K562 (cell line): ENCODE results near the gene DNAH1. TPM values are rescaled to one million over a fixed set of nuclear protein-coding genes. Genes with fewer than 3 reads are reported as not detected.

ENCODE experiments used
- ATAC-seq: fragments of 200-7000 bp; cut with Tn5 transposase; 3 replicates; pipeline ENCODE4 v1.9.1; 2020; ENCODE audit warnings: moderate library complexity
- BruUV-seq: library from RNA; stranded (reverse); fragments of 400-500 nt; replicated peaks from 2 replicates; lab custom pipeline; 2021; lab: Mats Ljungman, UMichigan
- CTCF ChIA-PET: fragments of 300-600 bp; formaldehyde crosslinking; extraction: SDS; loops from one replicate; lab custom pipeline; 2021; ENCODE audit warnings: low intra/inter-chr PET ratio; lab: Yijun Ruan, JAX
- POLR2A ChIA-PET: fragments of 300-600, 350-650 bp; sonication (Branson Sonifier 250); formaldehyde crosslinking; extraction: SDS; loops from one replicate; lab custom pipeline; 2021; ENCODE audit warnings: antibody characterized with exemption, inconsistent platforms; lab: Yijun Ruan, JAX
- DNase-seq, 4 experiments: peaks; one replicate each; pipeline versions ENCODE4 v3.0.0 to v3.0.0-alpha.2; 2011 to 2018; ENCODE audit warnings: low spot score in 3 of 4, mixed read lengths in 3 of 4; ENCODE audit errors: extremely low read depth in 1 of 4
- FAIRE-seq: peaks from 2 replicates; lab custom pipeline; 2011; peaks lifted over from hg19 to GRCh38; lab: Jason Lieb, UNC
- H2AFZ ChIP-seq: 2 replicates; pipeline ENCODE4 v1.6.0; 2011; ENCODE audit warnings: low read depth, low read length, control low read depth, inconsistent platforms
- H3K27ac ChIP-seq: fragments of 200-600 bp; 3 replicates; pipeline ENCODE4 v1.8.0; 2011; ENCODE audit warnings: low read depth, mild to moderate bottlenecking, control low read depth, inconsistent platforms, low read length, moderate library complexity, mixed read lengths; ENCODE audit errors: extremely low read depth
- H3K27me3 ChIP-seq, 2 experiments: fragments of 300-600 bp in 1 of 2; 2 replicates in 1 of 2; 3 replicates in 1 of 2; pipeline versions ENCODE4 v1.6.0 to v1.8.0; 2011; ENCODE audit warnings: inconsistent platforms in 2 of 2, low read length in 2 of 2, mild to moderate bottlenecking in 1 of 2, mixed read lengths in 1 of 2, moderate library complexity in 1 of 2; ENCODE audit not compliant: control insufficient read depth in 2 of 2, insufficient read depth in 2 of 2
- H3K36me3 ChIP-seq: fragments of 300-600 bp; 3 replicates; pipeline ENCODE4 v1.8.0; 2011; ENCODE audit warnings: mild to moderate bottlenecking, low read length, inconsistent platforms; ENCODE audit not compliant: control insufficient read depth, insufficient read depth
- H3K4me1 ChIP-seq, 2 experiments: fragments of 200-600 bp in 1 of 2; replicated peaks in 1 of 2; 2 replicates in 1 of 2; 3 replicates in 1 of 2; pipeline versions ENCODE4 v1.5.1 to v1.8.0; 2011; ENCODE audit warnings: inconsistent platforms in 2 of 2, low read length in 2 of 2, mild to moderate bottlenecking in 1 of 2, mixed read lengths in 1 of 2, moderate library complexity in 1 of 2; ENCODE audit not compliant: control insufficient read depth in 2 of 2, insufficient read depth in 2 of 2
- H3K4me2 ChIP-seq: 2 replicates; pipeline ENCODE4 v1.6.1; 2011; ENCODE audit warnings: low read length, control low read depth, inconsistent platforms, mixed read lengths; ENCODE audit not compliant: insufficient read depth
- H3K4me3 ChIP-seq: fragments of 200-600 bp; sonication (generic), shearing (Covaris generic); 2 replicates; pipeline ENCODE4 v1.5.1; 2016; ENCODE audit warnings: control low read depth, inconsistent platforms
- H3K79me2 ChIP-seq: fragments of 200-600 bp; 3 replicates; pipeline ENCODE4 v1.8.0; 2011; ENCODE audit warnings: low read length, inconsistent platforms; ENCODE audit not compliant: control insufficient read depth, insufficient read depth
- H3K9ac ChIP-seq, 2 experiments: 2 replicates each; pipeline versions ENCODE4 v1.6.0 to v1.6.1; 2011; ENCODE audit warnings: low read depth in 2 of 2, low read length in 2 of 2, control low read depth in 1 of 2, inconsistent platforms in 1 of 2, mild to moderate bottlenecking in 1 of 2, mixed read lengths in 1 of 2; ENCODE audit not compliant: insufficient read depth in 1 of 2
- H3K9me1 ChIP-seq: one replicate; pipeline ENCODE4 v1.6.0; 2011; ENCODE audit warnings: inconsistent platforms, mild to moderate bottlenecking, low read length, moderate library complexity; ENCODE audit not compliant: control insufficient read depth, insufficient read depth
- H3K9me3 ChIP-seq: replicated peaks from 2 replicates; pipeline ENCODE4 v1.5.1; 2011; ENCODE audit warnings: low read depth, low read length, inconsistent platforms; ENCODE audit not compliant: control insufficient read depth, insufficient read depth
- H4K20me1 ChIP-seq: replicated peaks from 2 replicates; pipeline ENCODE4 v1.6.1; 2011; ENCODE audit warnings: low read length, inconsistent platforms, mixed read lengths; ENCODE audit not compliant: control insufficient read depth, insufficient read depth
- ATF7 ChIP-seq: fragments of 450-650 bp; IDR thresholded peaks from 2 replicates; pipeline ENCODE4 v1.7.1; 2014; ENCODE audit warnings: mild to moderate bottlenecking, moderate library complexity
- BHLHE40 ChIP-seq: IDR thresholded peaks from 2 replicates; pipeline ENCODE4 v1.6.1; 2011; ENCODE audit warnings: low read length, improper control_type of control experiment
- CHD2 ChIP-seq: IDR thresholded peaks from 2 replicates; pipeline ENCODE4 v1.6.1; 2011; ENCODE audit warnings: low read depth, low read length
- DPF2 ChIP-seq: fragments of 450-650 bp; IDR thresholded peaks from 2 replicates; pipeline ENCODE4 v1.6.1; 2016
- SP1 ChIP-seq: sonication (generic); formaldehyde crosslinking; IDR thresholded peaks from 2 replicates; pipeline ENCODE4 v1.8.1; 2022; ENCODE audit warnings: mild to moderate bottlenecking, missing genetic modification reagents
- TAF1 ChIP-seq: IDR thresholded peaks from 2 replicates; pipeline ENCODE4 v1.6.1; 2011; ENCODE audit warnings: mild to moderate bottlenecking, low read length, moderate library complexity; ENCODE audit not compliant: insufficient read depth, control insufficient read depth, severe bottlenecking; ENCODE audit errors: extremely low read depth
- WHSC1 ChIP-seq: IDR thresholded peaks from one replicate; pipeline ENCODE4 v1.6.1; 2012; ENCODE audit warnings: low read length, control low read depth, inconsistent platforms
- ZNF347 ChIP-seq: fragments of 450-650 bp; formaldehyde crosslinking; IDR thresholded peaks from 2 replicates; pipeline ENCODE4 v1.4.0; 2020; ENCODE audit warnings: low read depth, mild to moderate bottlenecking, moderate library complexity
- WGBS: fragments of 100-300 bp; shearing (Covaris generic); methylation state at CpG from one replicate; pipeline ENCODE4 v1.1.6; 2016; ENCODE audit warnings: low coverage, mixed read lengths; ENCODE audit not compliant: insufficient coverage; ENCODE audit errors: missing lambda C conversion rate; 5-methylcytosine and 5-hydroxymethylcytosine counted together
- in situ Hi-C: fragments of 300-500 bp; cut with MboI; formaldehyde crosslinking; loops from 4 replicates; pipeline ENCODE4 v1.15.0; 2018; ENCODE audit warnings: inconsistent platforms, mixed read lengths
- intact Hi-C: fragments of 100-400 bp; cut with micrococcal nuclease; formaldehyde crosslinking; loops from 2 replicates; pipeline ENCODE4 v1.14.2; 2022
- polyA plus RNA-seq, 8 experiments: library from polyadenylated mRNA; depleted of rRNA in 4 of 8; stranded (reverse) in 5 of 8; unstranded in 3 of 8; fragments of >200 nt; fragmentation: Nextera tagmentation in 2 of 8; fragmentation: Illumina TruSeq in 1 of 8; extraction: Ambion mirVana in 2 of 8; extraction: Trizol in 1 of 8; gene quantifications; 2 replicates each; pipeline versions ENCODE4 v1.2.1 to v1.2.3, GENCODE V29; 2011 to 2014; ENCODE audit warnings: inconsistent platforms in 1 of 8, missing spikeins in 1 of 8
- total RNA-seq, 7 experiments: library from RNA; depleted of rRNA in 6 of 7; stranded (reverse); fragments of >200 nt in 6 of 7; fragmentation: Illumina TruSeq in 2 of 7; extraction: Trizol in 2 of 7; gene quantifications; 2 replicates each; pipeline versions ENCODE4 v1.2.1 to v1.2.3, GENCODE V29; 2011 to 2021; ENCODE audit warnings: low replicate concordance in 1 of 7
- TF ChIP-seq, protein P1 (sequence below): sonication (generic); formaldehyde crosslinking; IDR thresholded peaks from 2 replicates; pipeline ENCODE4 v1.8.1; 2023; ENCODE audit warnings: mild to moderate bottlenecking, missing genetic modification reagents
- TF ChIP-seq, protein P2 (sequence below): sonication (generic); formaldehyde crosslinking; IDR thresholded peaks from 2 replicates; pipeline ENCODE4 v1.8.0; 2022; ENCODE audit warnings: mild to moderate bottlenecking, missing genetic modification reagents

DNAH1 gene
- total and polyA plus RNA-seq, 9 of the 15 experiments (the other 6 are each of a cell fraction or from before 2014, with no cell fraction given), result 0.04 to 0.84 (median 0.50) TPM

DNA sequence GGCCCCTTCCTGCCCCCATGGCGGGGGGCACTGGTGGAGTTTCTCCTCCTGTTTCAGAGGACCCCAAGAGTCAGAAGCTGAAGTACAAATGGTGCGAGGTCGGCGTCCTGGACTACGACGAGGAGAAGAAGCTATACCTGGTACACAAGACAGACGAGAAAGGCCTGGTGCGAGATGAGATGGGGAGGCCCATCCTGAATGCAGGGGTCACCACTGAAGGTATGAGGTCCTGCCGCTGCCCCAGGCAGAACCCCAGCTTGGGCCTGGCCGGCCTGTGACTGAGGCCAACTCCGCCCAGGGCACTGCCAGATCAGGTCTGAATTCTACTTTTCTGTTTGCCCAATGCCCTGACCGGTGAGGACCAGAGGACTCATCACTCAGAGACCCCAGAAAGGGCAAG, 15.0 kb downstream of the DNAH1 start:
- BruUV-seq, result no TSS peak
- 37% methylated on average over 8 of the region's 12 CpGs for WGBS
- Histone ChIP-seq H3K27me3 (no peaks in the 10 kb centered on the region; a peak in 1 of 5 replicates), H3K9ac (no peak overlapping the region), H3K27ac (no peak overlapping the region), H2AFZ (no peak overlapping the region), H3K9me1 (no peaks in the 10 kb centered on the region), H3K4me3 (no peak overlapping the region), H3K36me3 (no peaks in the 10 kb centered on the region), H4K20me1 (no peaks in the 10 kb centered on the region), H3K9me3 (no peaks in the 10 kb centered on the region), H3K4me1 (peaks cover 0 to 2% of the 10 kb centered on the region in 2 experiments; a peak in 2 of 5 replicates), H3K79me2 (no peaks in the 10 kb centered on the region), H3K4me2 (no peak overlapping the region)
- CTCF ChIA-PET, result no interaction called here
- TF ChIP-seq WHSC1, result no peak
- intact Hi-C loops, result no loop called here
- POLR2A ChIA-PET, result no interaction called here
- in situ Hi-C loops, result no loop called here
- DNase-seq, result no peak
- ATAC-seq, result no peak
- FAIRE-seq, result no peak

DNA sequence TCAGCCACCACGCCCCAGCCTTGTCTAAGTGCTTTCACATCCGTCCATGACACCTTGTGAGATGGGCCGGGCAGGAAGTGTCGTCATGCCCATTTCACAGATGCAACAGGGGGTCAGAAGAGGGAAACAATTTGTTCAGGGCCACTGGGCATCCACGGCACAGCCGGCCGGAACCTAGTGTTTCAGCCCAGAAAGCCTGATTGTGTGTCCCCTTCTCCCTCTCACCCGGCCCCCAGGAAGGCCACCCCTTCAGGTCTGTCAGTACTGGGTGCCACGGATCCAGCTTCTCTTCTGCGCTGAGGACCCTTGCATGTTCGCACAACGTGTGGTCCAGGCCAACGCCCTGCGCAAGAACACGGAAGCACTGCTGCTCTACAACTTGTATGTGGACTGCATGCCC, 15.8 kb downstream of the DNAH1 start:
- Histone ChIP-seq H3K4me1 (no peaks in the 10 kb centered on the region; a peak in 1 of 5 replicates), H3K79me2 (no peaks in the 10 kb centered on the region), H3K9me1 (no peaks in the 10 kb centered on the region), H3K27ac (no peak overlapping the region), H3K4me2 (no peak overlapping the region), H3K27me3 (no peaks in the 10 kb centered on the region), H3K9ac (no peak overlapping the region), H3K4me3 (no peak overlapping the region), H3K9me3 (no peaks in the 10 kb centered on the region), H3K36me3 (no peaks in the 10 kb centered on the region), H2AFZ (no peak overlapping the region), H4K20me1 (no peaks in the 10 kb centered on the region)
- in situ Hi-C loops, result no loop called here
- no TSS peak for BruUV-seq
- FAIRE-seq (no peak), DNase-seq (no peak), ATAC-seq (no peak)
- TF ChIP-seq ATF7 (no peak), CHD2 (no peak), BHLHE40 (no peak), ZNF347 (no peak), DPF2 (no peak), TAF1 (no peak), SP1 (CRISPR knock-in tag) (no peak)
- TF ChIP-seq, protein P1, sequence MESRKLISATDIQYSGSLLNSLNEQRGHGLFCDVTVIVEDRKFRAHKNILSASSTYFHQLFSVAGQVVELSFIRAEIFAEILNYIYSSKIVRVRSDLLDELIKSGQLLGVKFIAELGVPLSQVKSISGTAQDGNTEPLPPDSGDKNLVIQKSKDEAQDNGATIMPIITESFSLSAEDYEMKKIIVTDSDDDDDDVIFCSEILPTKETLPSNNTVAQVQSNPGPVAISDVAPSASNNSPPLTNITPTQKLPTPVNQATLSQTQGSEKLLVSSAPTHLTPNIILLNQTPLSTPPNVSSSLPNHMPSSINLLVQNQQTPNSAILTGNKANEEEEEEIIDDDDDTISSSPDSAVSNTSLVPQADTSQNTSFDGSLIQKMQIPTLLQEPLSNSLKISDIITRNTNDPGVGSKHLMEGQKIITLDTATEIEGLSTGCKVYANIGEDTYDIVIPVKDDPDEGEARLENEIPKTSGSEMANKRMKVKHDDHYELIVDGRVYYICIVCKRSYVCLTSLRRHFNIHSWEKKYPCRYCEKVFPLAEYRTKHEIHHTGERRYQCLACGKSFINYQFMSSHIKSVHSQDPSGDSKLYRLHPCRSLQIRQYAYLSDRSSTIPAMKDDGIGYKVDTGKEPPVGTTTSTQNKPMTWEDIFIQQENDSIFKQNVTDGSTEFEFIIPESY, result no peak
- TF ChIP-seq, protein P2, sequence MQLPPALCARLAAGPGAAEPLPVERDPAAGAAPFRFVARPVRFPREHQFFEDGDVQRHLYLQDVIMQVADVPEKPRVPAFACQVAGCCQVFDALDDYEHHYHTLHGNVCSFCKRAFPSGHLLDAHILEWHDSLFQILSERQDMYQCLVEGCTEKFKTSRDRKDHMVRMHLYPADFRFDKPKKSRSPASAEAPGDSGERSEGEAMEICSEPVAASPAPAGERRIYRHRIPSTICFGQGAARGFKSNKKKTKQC, result no peak
- intact Hi-C loops, result no loop called here
- POLR2A ChIA-PET, result no interaction called here
- CTCF ChIA-PET, result no interaction called here
- WGBS, result 62% methylated on average over 12 of the region's 15 CpGs
